Epithelial cell of prostate (primary cell): ENCODE measurements around the gene ERBIN.
"Not testable (repeated sequence)": the region's sequence is repeated elsewhere in the genome, so short reads cannot be mapped to it uniquely, and the experiment has no call there.

Source experiments
- DNase-seq: peaks from one replicate; pipeline ENCODE4 v3.0.0-alpha.2; 2011; ENCODE audit warnings: low read depth, low spot score
- H3K27ac ChIP-seq: fragments of 450-650 bp; 2 replicates; pipeline ENCODE4 v1.5.1; 2017; ENCODE audit warnings: mild to moderate bottlenecking

Gene ERBIN, protein sequence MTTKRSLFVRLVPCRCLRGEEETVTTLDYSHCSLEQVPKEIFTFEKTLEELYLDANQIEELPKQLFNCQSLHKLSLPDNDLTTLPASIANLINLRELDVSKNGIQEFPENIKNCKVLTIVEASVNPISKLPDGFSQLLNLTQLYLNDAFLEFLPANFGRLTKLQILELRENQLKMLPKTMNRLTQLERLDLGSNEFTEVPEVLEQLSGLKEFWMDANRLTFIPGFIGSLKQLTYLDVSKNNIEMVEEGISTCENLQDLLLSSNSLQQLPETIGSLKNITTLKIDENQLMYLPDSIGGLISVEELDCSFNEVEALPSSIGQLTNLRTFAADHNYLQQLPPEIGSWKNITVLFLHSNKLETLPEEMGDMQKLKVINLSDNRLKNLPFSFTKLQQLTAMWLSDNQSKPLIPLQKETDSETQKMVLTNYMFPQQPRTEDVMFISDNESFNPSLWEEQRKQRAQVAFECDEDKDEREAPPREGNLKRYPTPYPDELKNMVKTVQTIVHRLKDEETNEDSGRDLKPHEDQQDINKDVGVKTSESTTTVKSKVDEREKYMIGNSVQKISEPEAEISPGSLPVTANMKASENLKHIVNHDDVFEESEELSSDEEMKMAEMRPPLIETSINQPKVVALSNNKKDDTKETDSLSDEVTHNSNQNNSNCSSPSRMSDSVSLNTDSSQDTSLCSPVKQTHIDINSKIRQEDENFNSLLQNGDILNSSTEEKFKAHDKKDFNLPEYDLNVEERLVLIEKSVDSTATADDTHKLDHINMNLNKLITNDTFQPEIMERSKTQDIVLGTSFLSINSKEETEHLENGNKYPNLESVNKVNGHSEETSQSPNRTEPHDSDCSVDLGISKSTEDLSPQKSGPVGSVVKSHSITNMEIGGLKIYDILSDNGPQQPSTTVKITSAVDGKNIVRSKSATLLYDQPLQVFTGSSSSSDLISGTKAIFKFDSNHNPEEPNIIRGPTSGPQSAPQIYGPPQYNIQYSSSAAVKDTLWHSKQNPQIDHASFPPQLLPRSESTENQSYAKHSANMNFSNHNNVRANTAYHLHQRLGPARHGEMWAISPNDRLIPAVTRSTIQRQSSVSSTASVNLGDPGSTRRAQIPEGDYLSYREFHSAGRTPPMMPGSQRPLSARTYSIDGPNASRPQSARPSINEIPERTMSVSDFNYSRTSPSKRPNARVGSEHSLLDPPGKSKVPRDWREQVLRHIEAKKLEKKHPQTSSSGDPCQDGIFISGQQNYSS (N-terminal part only)

DNA sequence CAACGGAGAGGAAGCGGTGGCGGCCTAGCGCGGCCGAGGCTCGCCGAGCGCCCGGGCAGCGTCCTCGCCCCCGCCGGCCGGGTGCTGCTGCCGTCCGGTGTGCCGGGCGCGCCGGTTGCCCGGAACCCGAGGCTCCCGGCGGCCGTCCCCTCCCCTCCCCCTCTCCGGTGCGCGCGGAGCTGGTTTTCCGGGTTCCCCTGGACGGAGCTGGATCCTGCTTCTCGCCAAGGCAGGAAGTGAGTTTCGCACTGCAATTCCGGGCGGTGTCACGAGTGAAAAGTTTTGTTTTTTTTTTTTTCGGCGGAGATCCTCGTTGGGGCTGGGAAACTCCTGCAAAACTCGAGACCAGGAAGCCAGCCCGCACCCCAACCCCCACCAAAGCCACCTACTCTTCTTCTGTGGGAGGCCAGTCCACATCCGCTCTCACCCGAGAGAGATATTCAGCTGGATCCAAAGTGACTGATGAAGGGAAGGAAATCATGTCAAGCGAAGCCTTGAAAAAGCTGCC lies at the start of gene ERBIN:
Gene ERBIN, plus strand, starts transcription at position 300 of the 508 bp plus-strand sequence. CDS start 66,144 bp downstream, outside the sequence.
- DNase-seq: no peak
- peak within 1 kb of the TSS; percentile 99 for H3K27ac ChIP-seq

DNA sequence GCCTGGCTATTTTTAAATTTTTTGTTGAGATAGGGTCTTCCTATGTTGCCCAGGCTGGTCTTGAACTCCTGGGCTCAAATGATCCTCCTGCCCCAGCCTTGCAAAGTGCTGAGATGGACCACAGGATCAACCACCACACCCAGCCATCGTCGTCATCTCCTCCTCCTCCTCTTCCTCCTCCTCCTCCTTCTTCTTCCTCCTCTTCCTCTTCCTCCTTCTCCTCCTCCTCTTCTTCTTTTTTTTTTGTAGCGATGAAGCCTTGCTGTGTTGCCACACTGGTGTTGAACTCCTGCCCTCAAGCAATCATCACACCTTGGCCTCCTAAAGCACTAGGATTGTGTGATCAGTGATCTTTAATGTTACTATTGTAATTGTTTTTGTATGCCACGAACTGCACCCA lies 49.4 kb upstream of the ERBIN start:
- H3K27ac ChIP-seq: no peak overlapping the region
- no peak for DNase-seq

DNA sequence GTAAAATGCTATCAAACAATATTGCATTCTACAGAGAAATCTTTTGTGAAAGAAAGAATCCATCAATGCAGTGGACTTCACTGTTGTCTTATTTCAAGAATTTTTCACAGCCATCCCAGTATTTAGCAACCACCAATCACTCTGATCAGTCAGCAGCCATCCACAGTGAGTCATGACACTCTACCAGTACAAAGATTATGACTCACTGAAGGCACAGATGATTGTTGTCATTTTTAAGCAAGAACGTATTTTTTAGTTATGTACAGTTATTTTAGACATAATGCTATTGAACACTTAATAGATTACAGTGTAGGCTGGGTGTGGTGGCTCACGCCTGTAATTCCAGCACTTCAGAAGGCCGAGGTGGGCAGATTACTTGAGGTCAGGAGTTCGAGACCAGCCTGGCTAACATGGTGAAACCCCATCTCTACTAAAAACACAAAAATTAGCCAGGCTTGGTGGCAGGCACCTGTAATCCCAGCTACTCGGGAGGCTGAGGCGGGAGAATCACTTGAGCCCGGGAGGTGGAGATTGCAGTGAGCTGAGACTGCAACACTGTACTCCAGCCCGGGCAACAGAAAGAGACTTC lies 46.6 kb upstream of the ERBIN start:
- H3K27ac ChIP-seq, DNase-seq: not testable (repeated sequence)

DNA sequence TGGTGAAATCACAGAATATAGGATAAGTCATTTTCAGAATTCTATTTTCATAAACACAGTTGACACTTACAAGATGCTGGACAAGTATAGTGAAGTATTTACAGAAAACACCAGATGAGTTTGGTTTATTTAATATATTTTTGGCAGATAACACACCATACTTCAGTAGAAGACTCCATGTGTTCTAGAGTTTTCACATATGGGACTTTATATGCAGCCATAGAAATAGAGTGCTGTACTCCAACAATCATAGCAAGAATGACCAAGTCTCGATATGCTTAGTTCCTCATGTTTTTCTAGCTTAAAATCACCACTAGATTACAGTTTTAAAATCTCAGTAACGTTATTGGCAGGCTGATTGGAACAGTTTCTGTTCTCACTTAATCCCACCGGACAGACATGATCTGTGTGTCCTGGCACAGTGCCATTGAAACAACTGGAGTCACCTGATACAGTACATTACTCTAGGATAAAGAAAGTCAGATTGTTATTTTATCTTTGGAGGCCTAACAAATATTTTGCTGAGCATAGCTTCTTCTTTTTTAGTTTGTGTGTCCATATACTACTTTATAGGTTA lies 45.8 kb upstream of the ERBIN start:
- no peak overlapping the region for H3K27ac ChIP-seq
- no peak for DNase-seq

DNA sequence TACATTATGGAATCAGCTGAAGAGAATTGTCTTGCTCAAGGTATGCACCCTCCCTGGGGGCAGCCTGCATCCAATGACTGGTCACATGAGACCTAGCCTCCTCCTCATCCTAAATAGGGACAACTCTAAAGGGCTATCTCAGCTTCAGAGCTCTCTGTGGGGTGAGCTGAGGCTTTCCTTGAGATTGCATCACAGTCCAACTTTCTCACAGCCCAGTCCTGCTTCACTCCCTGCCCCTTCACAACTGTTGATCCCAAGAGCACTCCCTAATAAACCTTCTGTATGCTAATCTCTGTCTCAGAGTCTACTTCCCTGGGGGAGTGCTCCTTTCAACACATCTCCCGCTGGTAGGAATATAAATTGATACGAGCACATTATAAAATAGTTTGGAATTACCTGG lies 44.1 kb upstream of the ERBIN start:
- no peak for DNase-seq

DNA sequence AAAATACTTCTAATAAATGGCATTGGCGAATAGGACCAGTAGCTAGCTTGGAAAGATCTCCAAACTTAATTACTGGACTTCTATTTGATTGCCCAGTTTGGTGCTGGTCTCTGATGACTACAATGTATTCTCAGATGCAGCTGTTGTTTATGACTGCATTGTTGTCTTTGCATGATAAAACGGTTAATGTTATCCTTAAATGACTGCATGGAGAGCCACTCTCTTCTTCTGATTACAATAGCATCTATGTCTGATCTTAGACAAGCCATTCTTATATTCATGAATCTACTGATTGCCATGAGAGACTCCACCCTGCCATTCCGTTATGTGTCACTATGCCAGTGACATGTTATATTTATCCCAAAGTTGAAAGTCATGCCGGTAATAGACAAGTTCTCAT lies 42.9 kb upstream of the ERBIN start:
- H3K27ac ChIP-seq: no peak overlapping the region
- no peak for DNase-seq

More for the DNA sequence above, 44.1 kb upstream of the ERBIN start:
- no peak overlapping the region for H3K27ac ChIP-seq

DNA sequence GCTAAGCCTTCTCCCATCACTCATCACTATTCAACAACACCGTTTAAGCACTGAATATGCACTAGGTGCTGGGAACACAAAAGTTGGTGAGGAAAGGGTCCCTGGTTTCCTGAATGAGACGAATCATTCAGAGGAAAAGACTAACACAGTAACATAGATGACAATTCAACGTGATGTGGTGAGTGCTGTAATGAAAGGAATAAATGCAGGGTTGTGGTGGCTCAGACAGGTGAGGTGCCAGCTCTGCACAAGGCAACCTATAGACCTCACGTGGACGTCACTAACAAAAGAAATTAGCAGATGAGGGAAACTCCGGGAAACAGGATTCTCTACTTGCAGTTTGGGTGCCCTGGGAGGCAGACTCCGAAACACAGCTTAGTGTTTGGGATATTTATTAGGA lies 40.0 kb upstream of the ERBIN start:
- H3K27ac ChIP-seq: no peak overlapping the region
- DNase-seq: no peak

DNA sequence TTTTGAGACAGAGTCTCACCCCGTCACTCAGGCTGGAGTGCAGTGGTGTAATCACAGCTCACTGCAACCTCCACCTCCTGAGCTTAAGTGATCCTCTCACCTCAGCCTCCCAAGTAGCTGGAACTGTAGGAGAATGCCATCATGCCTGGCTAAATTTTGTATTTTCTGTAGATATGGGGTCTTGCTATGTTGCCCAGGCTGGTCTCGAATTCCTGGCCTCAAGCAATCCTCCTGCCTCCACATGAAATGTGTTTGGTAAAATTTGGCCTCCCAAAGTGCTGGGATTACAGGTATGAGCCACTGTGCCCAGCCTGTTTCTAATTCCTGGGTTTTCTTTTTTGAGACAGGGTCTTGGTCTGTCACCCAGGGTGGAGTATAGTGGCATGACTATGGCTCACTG lies 34.4 kb upstream of the ERBIN start:
- DNase-seq, H3K27ac ChIP-seq: not testable (repeated sequence)

DNA sequence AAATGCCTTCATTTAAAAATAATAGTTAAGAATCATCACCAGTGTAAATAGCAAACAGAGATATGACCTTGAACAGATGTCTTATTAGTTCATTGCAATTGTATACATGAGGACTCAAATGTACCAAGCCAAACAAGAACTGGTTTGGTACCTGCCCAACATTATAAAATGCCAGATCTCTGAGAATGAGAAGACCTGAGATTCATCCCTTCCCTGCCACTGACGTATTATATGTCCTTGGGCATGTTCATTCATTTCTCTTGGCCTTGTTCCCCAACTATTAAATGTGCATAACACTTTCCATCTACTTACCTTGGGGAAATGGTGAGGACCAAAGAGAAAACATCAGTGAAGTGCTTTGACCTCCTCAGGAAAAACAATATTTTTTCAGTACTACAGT lies 33.6 kb upstream of the ERBIN start:
- DNase-seq: no peak
- H3K27ac ChIP-seq: no peak overlapping the region

DNA sequence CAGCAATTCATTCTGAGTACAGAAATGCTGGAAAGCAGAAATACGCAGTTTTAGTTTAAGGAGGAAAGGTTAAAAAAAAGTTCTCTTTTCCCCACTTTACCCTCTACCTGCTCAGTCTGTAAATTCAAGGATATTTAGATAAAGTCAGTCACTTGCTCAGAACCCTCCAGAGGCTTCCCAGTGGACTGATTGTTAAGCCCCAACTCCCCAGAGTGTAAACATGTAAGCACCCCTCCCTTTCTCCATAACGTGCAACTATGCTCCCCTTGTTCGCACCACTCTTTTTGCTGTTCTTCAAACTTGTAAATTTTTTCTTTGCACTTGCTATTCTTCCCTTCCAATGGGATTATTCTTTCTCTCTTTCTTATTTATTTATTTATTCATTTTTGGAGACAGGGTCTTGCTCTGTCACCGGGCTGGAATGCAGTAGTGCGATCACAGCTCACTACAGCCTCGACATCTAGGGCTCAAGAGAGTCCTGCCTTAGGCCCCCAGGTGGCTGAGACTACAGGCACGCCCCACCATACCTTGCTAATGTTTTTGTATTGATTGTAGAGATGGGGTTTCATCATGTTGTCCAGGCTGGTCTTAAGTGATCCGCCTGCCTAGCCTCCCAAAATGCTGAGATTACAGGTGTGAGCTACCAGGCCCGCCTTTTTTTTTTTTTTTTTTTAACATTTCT lies 32.5 kb upstream of the ERBIN start:
- no peak overlapping the region for H3K27ac ChIP-seq
- DNase-seq: no peak

DNA sequence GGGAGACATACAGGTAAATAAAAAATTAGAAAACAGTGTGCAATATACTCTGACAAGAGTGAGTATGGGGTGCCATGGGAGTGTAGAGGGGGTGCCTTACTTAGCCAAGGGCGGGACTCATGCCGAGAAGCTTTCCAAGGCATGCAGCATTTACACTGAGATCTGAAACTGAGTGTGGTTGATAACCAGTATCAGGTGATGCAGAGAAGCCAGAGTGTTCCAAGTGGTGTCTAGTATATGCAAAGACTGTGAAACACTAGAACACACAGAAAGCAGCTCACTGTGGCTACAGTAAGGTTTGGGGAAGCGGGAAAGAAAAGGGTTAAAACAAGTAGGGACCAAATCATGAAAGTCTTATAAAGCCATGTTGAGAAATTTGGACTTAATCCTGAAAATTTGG lies 30.5 kb upstream of the ERBIN start:
- no peak for DNase-seq
- no peak overlapping the region for H3K27ac ChIP-seq

DNA sequence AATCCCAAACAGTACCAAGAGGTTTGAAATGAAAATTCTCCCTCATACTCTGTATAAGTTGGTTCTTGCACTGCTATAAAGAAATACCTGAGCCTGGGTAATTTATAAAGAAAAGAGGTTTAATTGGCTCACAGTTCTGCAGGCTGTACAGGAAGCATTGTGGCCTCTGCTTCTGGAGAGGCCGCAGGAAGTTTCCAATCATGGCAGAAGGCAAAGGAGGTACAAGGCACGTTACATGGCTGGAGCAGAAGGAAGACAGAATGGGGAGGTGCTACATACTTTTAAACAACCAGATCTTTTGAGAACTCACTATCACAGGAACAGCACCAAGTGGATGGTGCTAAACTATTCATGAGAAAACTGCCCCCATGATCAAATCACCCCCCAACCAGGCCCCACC lies 25.6 kb upstream of the ERBIN start:
- H3K27ac ChIP-seq: no peak overlapping the region
- no peak for DNase-seq

DNA sequence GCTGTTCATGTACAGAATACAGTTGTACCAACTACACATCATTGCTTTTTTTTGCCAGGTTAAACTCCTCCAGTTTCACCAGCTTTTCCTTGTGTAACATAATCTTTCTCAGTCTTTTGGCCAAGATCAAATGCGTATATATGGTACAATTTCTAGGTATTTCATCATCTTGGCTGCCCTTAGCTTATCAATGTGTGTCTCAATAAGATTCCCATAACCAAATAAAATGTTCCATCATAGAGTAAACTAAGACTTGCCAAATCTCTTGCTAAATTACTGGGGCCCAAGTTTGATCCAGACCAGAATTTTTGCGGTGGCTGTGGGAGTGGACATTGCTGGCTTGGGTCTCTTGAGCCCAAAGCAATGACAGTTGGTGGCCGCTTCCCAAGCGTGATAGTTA lies 24.3 kb upstream of the ERBIN start:
- no peak overlapping the region for H3K27ac ChIP-seq
- DNase-seq: no peak

DNA sequence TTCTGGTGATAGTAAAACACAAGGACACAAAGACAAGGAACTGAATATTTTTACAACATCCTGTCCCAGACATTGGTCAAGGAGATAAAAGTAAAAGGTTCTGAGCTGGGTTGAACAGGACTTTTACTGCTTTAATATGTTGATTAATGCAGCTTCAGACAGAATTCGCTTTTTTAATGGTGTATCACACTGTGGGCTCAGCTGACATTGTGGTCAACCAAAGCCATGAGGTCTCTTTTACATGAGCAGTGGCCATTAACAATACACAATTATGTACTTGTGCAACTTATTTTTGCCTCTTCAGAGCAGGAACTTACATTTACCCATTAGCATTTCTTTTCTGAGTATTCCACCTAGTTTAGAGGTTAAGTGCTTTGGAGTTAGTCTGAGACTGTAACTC lies 22.8 kb upstream of the ERBIN start:
- H3K27ac ChIP-seq: no peak overlapping the region
- no peak for DNase-seq

DNA sequence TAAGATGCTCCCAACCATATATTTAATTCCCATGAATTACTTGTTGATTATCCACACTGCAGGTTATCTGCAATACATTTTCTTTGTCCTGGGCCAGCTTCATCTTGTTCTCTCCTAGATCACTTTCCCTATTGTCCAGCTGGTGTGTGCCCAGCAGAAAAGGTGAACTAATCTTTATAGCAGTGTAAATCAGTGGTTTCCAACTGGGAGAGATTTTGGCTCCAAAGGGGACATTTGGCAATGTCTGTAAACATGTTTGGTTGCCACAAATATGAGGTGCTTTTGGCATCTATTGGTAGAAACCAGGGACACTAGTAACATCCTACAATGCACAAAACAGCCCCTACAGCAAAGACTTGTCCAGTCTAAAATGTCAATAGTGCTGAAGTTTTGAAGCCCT lies 20.1 kb upstream of the ERBIN start:
- DNase-seq: no peak
- no peak overlapping the region for H3K27ac ChIP-seq

DNA sequence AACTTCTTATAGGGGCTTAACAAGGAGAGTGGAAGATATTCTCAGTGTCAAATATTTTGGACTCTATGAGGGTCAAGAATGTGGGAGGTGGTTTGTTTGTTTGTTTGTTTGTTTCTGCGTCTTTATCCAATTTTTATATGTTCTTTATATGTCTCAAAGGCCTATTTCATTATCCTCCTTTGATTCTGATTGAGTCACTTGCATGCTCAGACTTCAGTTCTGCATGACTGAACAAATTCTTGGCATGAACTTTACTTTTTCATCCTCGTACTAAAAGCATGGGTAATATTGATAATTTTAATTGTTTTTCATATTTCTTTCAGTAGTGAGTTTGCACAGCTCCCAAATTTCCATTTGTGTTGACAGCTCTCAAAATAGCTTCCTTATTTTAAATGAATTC lies 19.2 kb upstream of the ERBIN start:
- peak overlapping the region; percentile 24 for H3K27ac ChIP-seq
- no peak for DNase-seq

DNA sequence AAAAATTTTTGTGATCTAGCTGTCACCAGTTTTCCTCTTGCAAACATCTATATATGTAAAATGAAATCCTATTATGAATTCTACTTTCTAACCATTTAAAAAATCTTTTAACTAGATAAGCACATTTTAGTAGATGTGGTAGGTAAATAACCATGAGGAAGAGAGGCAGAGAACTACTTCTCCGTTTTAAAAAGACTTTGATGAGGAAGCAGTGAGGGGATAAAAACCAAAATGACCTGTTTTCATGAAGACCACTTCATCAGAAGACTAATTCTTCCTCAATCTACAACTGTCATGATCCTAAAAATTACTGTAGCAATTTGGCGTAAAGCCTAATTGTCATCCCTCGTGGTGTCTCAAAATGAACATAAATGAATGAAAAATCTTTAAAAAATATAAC lies 15.7 kb upstream of the ERBIN start:
- DNase-seq: no peak
- no peak overlapping the region for H3K27ac ChIP-seq

DNA sequence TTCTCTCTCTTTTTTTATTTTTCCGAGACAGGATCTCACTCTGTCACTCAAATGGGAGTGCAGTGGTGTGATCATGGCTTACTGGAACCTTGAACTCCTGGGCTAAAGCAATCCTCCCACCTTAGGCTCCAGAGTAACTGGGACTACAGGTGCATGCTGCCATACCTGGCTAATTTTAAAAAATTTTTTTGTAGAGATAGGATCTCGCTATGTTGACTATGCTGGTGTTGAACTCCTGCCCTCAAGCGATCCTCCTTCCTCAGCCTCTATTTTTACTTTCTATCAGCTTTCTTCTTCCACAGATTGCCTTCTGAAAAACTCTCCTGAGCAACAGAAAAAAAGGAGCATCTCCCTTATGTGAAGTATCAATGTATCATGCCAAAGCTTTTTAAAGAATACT lies 14.1 kb upstream of the ERBIN start:
- DNase-seq: no peak
- no peak overlapping the region for H3K27ac ChIP-seq

DNA sequence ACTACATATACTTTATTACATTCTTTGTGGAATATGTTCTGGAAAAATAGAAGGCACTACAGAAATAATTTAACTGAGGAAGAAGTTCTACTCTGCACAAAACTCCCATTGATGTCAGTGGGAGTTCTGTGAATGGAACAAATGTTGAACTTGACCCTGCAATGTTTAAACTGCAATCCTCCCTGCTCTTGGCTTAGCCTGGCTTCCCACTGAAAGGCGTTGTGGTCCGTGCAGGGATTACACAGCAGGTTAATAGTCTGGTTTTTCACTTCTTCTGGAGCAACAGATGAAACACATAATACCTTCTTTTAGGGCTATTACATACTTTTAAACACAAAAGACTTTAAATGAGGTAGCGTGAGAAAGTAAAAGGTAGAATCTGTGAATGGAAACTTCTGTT lies 12.9 kb upstream of the ERBIN start:
- DNase-seq: no peak
- H3K27ac ChIP-seq: no peak overlapping the region
